PC-3 (cell line): Measurements from ENCODE around the gene WHAMM.

ENCODE experiments used
- CTCF ChIP-seq: fragments of 300-600 bp; sonication (generic); conservative IDR thresholded peaks from 2 replicates; pipeline ENCODE4 v1.5.1; 2017; ENCODE audit warnings: antibody characterized with exemption, low read depth, mild to moderate bottlenecking, low read length
- EZH2 ChIP-seq: fragments of 300-600 bp; sonication (generic); IDR thresholded peaks from one replicate; pipeline ENCODE4 v1.6.1; 2017; ENCODE audit warnings: antibody characterized with exemption, mild to moderate bottlenecking, low read length; ENCODE audit not compliant: unreplicated experiment
- EZH2phosphoT487 ChIP-seq: fragments of 300-600 bp; sonication (generic); IDR thresholded peaks from 2 replicates; pipeline ENCODE4 v1.6.1; 2018; ENCODE audit warnings: mild to moderate bottlenecking, antibody characterized with exemption, low read length, borderline replicate concordance

GRCh38 chr15:82805994-82806406 lies 3.4 kb upstream of the WHAMM start, which contains the start of gene FSD2:
- TF ChIP-seq CTCF (no peak), EZH2phosphoT487 (no peak), EZH2 (no peak)
